GM19035 (cell line): ENCODE measurements around the gene FAM110C.

ENCODE experiments used
- ATAC-seq: cut with Tn5 transposase; IDR thresholded peaks from one replicate; pipeline ENCODE4 v1.9.1; 2021; ENCODE audit not compliant: unreplicated experiment

Gene FAM110C

DNA sequence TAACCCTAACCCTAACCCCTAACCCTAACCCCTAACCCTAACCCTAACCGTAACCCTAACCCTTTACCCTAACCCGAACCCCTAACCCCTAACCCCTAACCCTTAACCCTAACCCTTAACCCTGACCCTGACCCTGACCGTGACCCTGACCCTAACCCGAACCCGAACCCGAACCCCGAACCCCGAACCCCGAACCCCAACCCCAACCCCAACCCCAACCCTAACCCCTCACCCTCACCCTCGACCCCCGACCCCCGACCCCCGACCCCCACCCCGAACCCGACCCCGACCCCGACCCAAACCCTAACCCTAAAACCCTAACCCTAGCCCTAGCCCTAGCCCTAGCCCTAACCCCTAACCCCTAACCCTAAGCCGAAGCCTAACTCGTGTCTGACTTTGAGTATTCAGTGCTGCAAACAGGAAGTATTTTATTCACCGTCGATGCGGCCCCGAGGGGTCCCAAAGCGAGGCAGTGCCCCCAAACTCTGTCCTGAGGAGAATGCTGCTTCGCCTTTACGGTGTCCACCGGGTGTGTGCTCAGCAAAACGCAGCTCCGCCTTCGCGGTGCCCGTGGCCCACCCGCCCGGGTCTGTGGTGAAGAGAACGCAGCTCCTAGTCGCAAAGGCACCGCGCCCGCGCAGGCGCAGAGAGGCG lies 36.0 kb downstream of the FAM110C start:
- ATAC-seq, result no peak
